HAP-1 (cell line): ENCODE measurements around the gene RIPK3.
A peak's percentile ranks its signal among the peaks of the same experiment; 100 is the strongest.
"Not testable (repeated sequence)": the region's sequence is repeated elsewhere in the genome, so short reads cannot be mapped to it uniquely, and the experiment has no call there.

Source experiments
- DNase-seq, 2 experiments: peaks; one replicate each; pipeline ENCODE4 v3.0.0-alpha.2; 2016 to 2020; ENCODE audit warnings: low spot score in 2 of 2
- H3K27me3 ChIP-seq: fragments of 250-450 bp; sonication (Bioruptor Pico); 2 replicates; pipeline ENCODE4 v1.5.1; 2020; ENCODE audit warnings: low read depth, mild to moderate bottlenecking, moderate library complexity
- H3K36me3 ChIP-seq: fragments of 250-450 bp; sonication (Bioruptor Pico); replicated peaks from 2 replicates; pipeline ENCODE4 v1.5.1; 2020; ENCODE audit warnings: mild to moderate bottlenecking
- H3K4me1 ChIP-seq: fragments of 250-450 bp; sonication (Bioruptor Pico); 2 replicates; pipeline ENCODE4 v1.5.1; 2020; ENCODE audit warnings: mild to moderate bottlenecking
- H3K4me3 ChIP-seq: fragments of 250-450 bp; sonication (Bioruptor Pico); 2 replicates; pipeline ENCODE4 v1.5.1; 2020; ENCODE audit warnings: mild to moderate bottlenecking, moderate library complexity
- H3K9me3 ChIP-seq: fragments of 250-450 bp; sonication (Bioruptor Pico); 2 replicates; pipeline ENCODE4 v1.5.1; 2020; ENCODE audit warnings: mild to moderate bottlenecking, moderate library complexity
- in situ Hi-C: fragments of 300-500 bp; cut with MboI; formaldehyde crosslinking; loops from 3 replicates; pipeline ENCODE4 v1.14.3; 2020; ENCODE audit warnings: low sequenced_read_pairs, inconsistent platforms, mixed read lengths

Gene RIPK3

DNA sequence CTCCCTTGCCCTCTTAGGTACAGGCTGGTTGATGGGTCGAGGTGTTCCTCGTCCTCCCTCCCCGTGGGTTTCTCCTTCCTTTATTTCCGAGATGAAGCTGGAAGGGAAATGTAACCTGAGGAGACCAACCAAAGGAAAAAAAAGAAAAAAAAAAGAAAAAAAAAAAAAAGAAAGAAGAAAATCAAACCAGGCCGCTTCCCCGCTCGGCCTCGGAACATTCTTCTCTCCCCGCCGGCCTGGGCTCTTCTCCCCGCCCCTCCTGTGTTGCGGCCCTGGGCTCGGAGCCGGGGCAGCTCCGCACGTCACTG is 26.6 kb upstream of the RIPK3 start:
- DNase-seq: no peak
- no peaks in the 10 kb centered on the region for H3K36me3 ChIP-seq

DNA sequence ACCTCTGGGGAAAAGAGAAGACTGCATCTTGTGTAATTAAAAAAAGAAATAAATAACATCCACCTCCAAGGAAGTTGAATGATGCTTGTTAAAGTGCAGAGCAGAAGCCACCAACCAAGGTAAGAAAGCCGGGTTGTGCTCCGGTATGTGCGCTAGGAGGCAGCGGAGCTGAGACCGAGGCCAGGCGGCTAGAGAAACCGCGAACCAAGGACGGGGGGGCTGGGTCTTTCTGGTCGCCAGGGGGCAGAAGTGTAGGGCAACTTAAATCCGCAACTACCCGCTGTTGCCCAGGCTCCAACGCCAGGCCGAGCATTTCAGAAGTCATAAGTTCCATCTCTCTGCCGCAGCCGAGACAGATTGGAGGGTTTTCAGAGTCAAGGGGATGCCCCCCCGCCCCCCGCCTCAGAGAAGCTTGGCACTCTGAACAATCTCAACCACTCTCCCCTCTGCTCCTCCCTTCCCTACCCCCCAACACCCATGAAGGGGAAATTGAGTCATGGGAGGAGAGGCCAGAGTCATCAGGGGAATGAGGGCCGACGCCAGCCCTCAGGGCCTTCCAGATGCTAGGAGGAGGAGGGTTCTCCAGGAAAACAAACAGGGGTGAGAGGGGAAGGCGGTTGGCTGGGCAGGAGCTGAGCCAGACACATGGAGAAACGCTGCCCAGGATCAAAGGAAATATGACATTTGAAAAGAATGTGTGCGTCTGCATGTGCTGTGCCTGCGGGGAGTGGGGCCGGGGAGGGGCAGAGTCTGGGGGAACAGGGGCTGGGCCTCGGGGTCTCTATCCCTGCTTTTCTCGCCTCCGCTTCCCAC is 26.0 kb upstream of the RIPK3 start:
- DNase-seq: peak; percentile 79 to 91
- Histone ChIP-seq H3K27me3 (no peaks in the 10 kb centered on the region), H3K4me3 (peak overlapping the region; percentile 50), H3K9me3 (no peaks in the 10 kb centered on the region), H3K36me3 (no peaks in the 10 kb centered on the region), H3K4me1 (peaks cover 14% of the 10 kb centered on the region)
- in situ Hi-C loops: no loop called here

More for the DNA sequence above, 26.6 kb upstream of the RIPK3 start:
- no peaks in the 10 kb centered on the region for H3K9me3 ChIP-seq
- peak overlapping the region; percentile 50 for H3K4me3 ChIP-seq
- H3K27me3 ChIP-seq: no peaks in the 10 kb centered on the region
- peaks cover 14% of the 10 kb centered on the region for H3K4me1 ChIP-seq
- in situ Hi-C loops: no loop called here

DNA sequence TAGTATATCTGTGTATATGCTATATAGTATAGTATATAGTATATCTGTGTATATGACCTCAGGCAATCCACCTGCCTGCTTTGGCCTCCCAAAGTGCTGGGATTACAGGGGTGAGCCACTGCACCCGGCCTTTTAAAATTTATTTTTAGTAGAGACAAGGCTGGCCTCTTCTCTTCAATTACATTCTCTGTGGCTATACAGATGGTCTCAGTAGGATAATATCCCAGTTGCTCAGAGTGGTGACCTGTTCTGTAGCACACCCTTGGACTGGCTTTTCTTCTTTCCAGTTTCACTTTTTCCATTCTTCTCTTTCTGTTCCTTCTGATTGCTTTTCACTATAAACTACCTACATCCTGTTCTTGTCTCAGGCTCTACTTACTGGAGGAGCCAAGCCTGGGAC is 25.1 kb upstream of the RIPK3 start:
- no peak for DNase-seq
- Histone ChIP-seq H3K9me3 (no peaks in the 10 kb centered on the region), H3K4me1 (peaks cover 14% of the 10 kb centered on the region), H3K4me3 (no peak overlapping the region), H3K27me3 (no peaks in the 10 kb centered on the region), H3K36me3 (no peaks in the 10 kb centered on the region)
- in situ Hi-C loops: no loop called here

DNA sequence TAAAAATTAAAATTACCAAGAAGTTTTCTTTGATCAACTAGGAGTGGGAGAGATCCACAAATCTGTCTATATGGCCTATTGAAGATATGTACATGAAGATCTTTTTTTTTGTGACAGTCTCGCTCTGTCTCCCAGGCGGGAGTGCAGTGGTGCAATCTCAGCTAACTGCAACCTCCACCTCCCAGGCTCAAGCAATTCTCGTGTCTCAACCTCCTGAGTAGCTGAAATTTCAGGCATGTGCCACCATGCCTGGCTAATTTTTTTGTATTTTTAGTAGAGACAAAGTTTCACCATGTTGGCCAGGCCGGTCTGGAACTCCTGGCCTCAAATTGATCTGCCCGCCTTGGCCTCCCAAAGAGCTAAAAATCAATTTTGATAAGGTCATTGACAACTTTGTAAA is 23.6 kb upstream of the RIPK3 start:
- H3K4me3 ChIP-seq: no peak overlapping the region
- H3K9me3 ChIP-seq: no peaks in the 10 kb centered on the region
- DNase-seq: no peak
- in situ Hi-C loops: no loop called here
- H3K27me3 ChIP-seq: no peaks in the 10 kb centered on the region; the same call in 1 of the 2 replicates
- peaks cover 14% of the 10 kb centered on the region for H3K4me1 ChIP-seq
- H3K36me3 ChIP-seq: no peaks in the 10 kb centered on the region

DNA sequence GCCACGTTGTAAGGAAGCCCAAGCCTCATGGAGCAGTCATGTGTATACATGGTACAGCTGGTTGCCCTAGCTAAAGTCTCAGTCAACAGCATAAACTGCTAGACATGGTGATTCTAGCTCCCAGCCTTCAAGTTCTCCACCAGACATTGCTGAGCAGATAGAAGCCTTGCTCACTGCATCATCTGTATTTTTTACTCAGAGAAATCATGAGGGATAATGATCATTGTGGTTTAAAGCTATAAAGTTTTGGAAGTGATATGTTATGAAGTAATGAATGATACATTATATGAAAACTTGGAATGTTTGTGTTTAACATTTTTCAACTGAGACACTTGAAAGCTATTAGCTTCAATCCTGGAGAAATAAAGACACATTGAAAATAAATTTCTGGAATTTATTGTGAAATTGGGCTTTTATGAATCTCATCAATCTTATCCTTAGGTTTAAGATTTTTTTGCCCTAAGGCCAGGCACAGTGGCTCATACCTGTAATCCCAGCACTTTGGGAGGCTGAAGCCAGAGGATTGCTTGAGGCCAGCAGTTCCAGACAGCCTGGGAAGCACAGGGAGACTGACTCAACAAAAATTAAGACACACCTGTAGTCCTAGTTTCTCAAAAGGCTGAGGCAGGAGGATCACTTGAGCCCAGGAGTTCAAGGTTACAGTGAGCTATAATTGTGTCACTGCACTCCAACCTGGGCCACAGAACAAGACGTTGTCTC is 22.6 kb upstream of the RIPK3 start:
- no peak for DNase-seq
- in situ Hi-C loops: no loop called here
- peaks cover under 1% of the 10 kb centered on the region for H3K27me3 ChIP-seq
- no peaks in the 10 kb centered on the region for H3K36me3 ChIP-seq
- no peaks in the 10 kb centered on the region for H3K9me3 ChIP-seq
- no peak overlapping the region for H3K4me3 ChIP-seq
- peaks cover 11% of the 10 kb centered on the region for H3K4me1 ChIP-seq

DNA sequence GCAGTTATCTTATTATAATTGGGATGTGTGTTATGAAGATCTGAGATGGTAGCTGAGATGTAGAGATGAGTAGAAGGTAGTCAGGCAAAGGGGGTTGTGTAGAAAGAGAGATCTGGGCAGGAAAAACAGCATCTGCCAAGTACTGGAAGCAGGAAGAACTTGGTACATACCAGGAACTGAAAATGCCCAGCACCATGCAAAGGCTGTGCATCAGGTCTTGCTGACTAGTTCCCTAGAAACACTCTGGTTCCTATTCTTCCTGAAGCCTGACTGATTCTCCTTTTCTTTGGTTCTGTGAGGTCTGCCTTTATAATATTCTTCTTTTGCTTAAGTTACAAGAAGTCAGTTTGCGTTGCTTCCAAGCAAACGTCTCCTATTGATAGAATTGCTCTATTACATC is 21.5 kb upstream of the RIPK3 start:
- Histone ChIP-seq H3K36me3 (no peaks in the 10 kb centered on the region), H3K4me1 (peaks cover 6% of the 10 kb centered on the region; the same call in 1 of the 2 replicates), H3K4me3 (no peak overlapping the region), H3K27me3 (peaks cover 5% of the 10 kb centered on the region), H3K9me3 (no peaks in the 10 kb centered on the region)
- in situ Hi-C loops: no loop called here
- no peak for DNase-seq

DNA sequence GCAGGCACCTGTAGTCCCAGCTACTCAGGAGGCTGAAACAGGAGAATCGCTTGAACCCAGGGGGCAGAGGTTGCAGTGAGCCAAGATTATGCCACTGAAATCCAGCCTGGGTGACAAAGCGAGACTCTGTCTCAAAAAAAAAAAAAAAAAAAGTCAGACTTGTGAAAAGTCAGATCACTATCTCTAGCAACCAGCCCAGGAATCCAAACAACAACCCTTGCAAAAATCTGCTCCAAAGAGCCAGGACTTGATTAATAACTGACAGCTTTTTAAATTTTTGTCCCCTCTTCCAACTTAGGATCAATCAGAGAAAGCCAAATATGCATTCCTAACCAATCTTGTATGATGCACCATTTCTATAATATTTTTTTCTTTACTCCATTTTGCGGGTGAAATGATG is 20.5 kb upstream of the RIPK3 start:
- Histone ChIP-seq H3K36me3 (no peaks in the 10 kb centered on the region), H3K9me3 (no peaks in the 10 kb centered on the region), H3K27me3 (peaks cover 5% of the 10 kb centered on the region), H3K4me1 (no peaks in the 10 kb centered on the region), H3K4me3 (no peak overlapping the region)
- in situ Hi-C loops: no loop called here
- no peak for DNase-seq

DNA sequence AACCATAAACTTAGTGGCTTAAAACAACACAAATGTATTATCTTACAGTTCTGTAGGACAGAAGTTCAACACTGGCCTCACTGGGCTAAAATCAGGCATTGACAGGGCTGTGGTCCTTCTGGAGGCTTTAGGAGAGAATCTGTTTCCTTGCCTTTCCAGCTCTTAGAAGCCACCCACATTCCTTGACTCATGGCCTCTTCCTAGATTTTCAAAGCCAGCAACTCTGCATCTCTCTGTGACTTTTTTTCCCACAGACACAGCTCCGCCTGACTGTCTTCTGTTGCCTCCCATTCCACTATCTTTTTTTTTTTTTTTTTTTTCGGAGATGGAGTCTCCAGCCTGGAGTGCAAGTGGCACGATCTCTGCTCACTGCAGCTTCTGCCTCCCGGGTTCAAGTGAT is 16.4 kb upstream of the RIPK3 start:
- in situ Hi-C loops: no loop called here
- Histone ChIP-seq H3K4me3 (no peak overlapping the region), H3K4me1 (no peaks in the 10 kb centered on the region), H3K27me3 (peaks cover 16% of the 10 kb centered on the region), H3K36me3 (no peaks in the 10 kb centered on the region), H3K9me3 (no peaks in the 10 kb centered on the region)
- no peak for DNase-seq

DNA sequence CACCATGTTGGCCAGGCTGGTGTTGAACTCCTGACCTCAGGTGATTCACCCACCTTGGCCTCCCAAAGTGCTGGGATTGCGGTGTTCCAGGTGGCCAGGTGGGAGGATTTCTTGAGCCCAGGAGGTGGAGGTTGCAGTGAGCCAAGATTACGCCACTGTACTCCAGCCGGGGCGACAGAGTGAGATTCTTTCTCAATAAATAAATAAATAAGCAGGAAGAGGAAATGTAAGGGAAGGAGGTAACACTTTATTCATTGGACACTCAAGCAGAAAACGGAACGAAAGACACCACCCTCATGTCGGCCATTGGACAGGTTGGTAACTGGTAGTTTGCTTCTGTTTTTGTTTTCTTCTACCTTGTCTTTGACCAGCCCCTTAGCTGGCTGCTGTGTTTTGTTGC is 15.2 kb upstream of the RIPK3 start:
- no peak for DNase-seq
- peaks cover 25% of the 10 kb centered on the region for H3K27me3 ChIP-seq
- H3K4me3 ChIP-seq: no peak overlapping the region
- no peaks in the 10 kb centered on the region for H3K4me1 ChIP-seq
- in situ Hi-C loops: no loop called here
- H3K9me3 ChIP-seq: no peaks in the 10 kb centered on the region
- H3K36me3 ChIP-seq: no peaks in the 10 kb centered on the region

DNA sequence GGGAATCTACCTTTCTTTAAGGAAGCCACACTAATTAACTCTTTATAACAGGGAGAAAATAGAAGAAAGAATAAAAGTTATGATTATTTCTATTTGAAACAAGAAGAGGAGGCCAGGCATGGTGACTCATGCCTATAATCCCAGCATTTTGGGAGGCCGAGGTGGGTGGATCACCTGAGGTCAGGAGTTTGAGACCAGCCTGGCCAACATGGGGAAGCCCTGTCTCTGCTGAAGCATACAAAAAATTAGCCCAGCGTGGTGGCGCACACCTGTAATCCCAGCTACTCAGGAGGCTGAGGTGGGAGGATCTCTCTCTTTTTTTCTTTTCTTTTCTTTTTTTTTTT is 14.7 kb upstream of the RIPK3 start:
- H3K9me3 ChIP-seq, H3K4me1 ChIP-seq, DNase-seq, H3K36me3 ChIP-seq, in situ Hi-C loops, H3K4me3 ChIP-seq: not testable (repeated sequence)
- H3K27me3 ChIP-seq: peaks cover 31% of the 10 kb centered on the region

DNA sequence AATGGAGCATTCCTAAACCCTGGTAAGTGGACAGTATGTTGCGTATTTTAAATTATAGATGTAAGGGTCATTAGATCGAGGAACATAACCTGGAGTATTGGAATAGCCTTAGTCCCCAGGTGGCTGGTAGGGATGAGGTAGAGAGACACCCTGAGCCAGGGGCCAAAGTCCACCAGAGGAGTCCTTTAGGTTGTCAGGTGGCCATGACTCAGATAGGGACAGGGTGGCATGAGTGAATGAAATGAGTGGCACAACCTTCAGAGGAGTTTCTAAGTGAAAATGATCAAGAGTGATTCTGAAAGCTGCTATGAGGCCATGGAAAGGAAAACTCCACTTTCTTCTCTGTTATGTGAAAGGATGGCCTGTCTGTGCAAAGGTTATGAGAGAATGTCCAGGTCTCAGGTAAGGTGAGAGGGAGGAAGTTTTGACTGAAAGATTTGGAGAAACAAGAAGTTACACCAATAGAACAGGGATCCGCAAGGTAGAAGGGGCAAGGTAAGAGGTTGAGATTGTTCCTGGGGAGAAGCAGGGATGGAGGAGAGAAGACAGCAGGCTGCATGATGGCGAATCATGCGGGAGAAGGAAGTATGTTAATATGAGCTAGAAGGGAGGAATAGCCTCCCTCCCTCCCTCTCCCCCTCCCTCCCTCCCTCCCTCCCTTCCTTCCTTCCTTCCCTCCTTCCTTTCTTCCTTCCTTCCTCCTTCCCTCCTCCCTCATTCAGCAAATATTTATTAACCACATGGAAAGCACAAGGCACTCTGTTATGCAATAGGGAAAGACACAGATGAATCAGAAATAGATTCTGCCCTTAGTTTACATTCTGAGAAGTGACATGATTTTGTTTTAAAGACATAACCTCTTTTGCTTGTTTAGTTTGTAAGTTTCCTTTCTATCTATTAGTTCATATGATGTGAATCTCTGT is 14.0 kb upstream of the RIPK3 start:
- no peaks in the 10 kb centered on the region for H3K36me3 ChIP-seq
- in situ Hi-C loops: no loop called here
- H3K9me3 ChIP-seq: no peaks in the 10 kb centered on the region
- DNase-seq: no peak
- no peaks in the 10 kb centered on the region for H3K4me1 ChIP-seq
- peaks cover 32% of the 10 kb centered on the region for H3K27me3 ChIP-seq
- no peak overlapping the region for H3K4me3 ChIP-seq

DNA sequence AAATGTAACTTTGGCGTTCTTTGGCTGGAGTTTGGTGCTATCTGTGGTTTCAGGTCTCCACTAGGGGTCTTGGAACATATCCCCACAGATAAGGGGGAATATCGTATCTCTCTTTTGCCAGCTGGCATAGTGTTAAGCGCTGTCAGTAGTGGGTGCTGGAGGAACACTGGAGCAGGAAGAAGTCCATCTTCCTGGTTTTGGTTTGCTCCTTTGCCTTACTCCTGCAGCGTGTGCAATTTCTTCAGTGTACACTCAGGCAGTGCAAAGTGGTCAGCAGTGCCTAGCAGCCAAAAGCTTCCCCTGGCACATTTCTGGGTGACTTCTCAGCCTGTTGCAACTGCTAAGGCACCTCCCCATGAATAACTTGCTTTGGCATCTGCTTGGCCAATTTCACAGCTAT is 11.7 kb upstream of the RIPK3 start:
- H3K4me3 ChIP-seq: no peak overlapping the region
- no peaks in the 10 kb centered on the region for H3K4me1 ChIP-seq
- no peak for DNase-seq
- H3K9me3 ChIP-seq: no peaks in the 10 kb centered on the region
- peaks cover 26% of the 10 kb centered on the region for H3K27me3 ChIP-seq
- in situ Hi-C loops: no loop called here
- no peaks in the 10 kb centered on the region for H3K36me3 ChIP-seq

DNA sequence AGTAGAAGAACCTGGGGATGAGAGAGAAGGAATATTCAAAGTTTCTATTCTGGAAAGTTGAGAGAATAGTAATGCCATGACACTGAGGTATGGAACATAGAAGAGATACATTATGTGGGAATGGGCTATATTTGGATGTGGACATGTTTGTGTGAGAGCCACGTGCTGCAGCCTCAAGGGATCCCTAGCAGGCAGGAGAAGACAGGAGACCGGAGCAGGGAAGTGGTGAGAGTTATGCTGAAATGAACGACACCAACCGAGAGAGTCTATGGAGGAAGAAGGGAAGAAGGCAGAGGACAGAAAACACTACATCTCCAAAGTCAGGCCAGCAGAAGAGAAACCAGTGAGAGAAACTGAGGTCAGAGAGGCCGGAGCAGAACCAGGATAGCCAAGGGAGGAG is 10.0 kb upstream of the RIPK3 start:
- Histone ChIP-seq H3K36me3 (no peaks in the 10 kb centered on the region), H3K4me3 (no peak overlapping the region), H3K27me3 (peaks cover 31% of the 10 kb centered on the region), H3K4me1 (no peaks in the 10 kb centered on the region), H3K9me3 (no peaks in the 10 kb centered on the region)
- in situ Hi-C loops: loop anchor here (25.0 kb wide), 1 partner anchor 338 kb away; no protein-coding TSS in a partner anchor
- no peak for DNase-seq

DNA sequence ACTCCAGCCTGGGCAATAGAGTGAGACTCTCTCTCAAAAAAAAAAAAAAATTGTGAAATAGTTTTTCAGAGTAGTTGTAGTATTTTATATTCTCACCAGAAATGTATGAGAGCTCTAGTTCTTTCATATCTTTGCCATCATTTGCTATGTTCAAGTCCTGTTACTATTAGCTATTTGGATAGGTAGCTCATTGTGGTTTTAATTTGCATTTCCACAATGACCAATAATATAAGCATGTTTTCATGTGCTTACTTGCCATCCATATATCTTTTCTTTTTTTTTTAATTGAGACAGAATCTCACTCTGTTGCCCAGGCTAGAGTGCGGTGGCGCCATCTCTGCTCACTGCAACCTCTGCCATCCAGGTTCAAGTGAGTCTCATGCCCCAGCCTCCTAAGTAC is 8.4 kb upstream of the RIPK3 start:
- Histone ChIP-seq H3K36me3 (no peaks in the 10 kb centered on the region), H3K9me3 (no peaks in the 10 kb centered on the region), H3K4me1 (no peaks in the 10 kb centered on the region), H3K27me3 (peaks cover 43% of the 10 kb centered on the region), H3K4me3 (no peak overlapping the region)
- in situ Hi-C loops: loop anchor here (25.0 kb wide), 1 partner anchor 339 kb away; no protein-coding TSS in a partner anchor
- DNase-seq: no peak
